ENCODE measurements around the gene FMO4. TPM values are rescaled to one million over a fixed set of nuclear protein-coding genes. Genes with fewer than 3 reads are reported as not detected.
"Not testable (repeated sequence)": the region's sequence is repeated elsewhere in the genome, so short reads cannot be mapped to it uniquely, and the experiment has no call there.

The FMO4 gene
- total and polyA plus RNA-seq, 10 of the 15 experiments (the other 5 are each of a cell fraction or from before 2014, with no cell fraction given) = 0.26 to 3.0 (median 1.1) TPM

DNA sequence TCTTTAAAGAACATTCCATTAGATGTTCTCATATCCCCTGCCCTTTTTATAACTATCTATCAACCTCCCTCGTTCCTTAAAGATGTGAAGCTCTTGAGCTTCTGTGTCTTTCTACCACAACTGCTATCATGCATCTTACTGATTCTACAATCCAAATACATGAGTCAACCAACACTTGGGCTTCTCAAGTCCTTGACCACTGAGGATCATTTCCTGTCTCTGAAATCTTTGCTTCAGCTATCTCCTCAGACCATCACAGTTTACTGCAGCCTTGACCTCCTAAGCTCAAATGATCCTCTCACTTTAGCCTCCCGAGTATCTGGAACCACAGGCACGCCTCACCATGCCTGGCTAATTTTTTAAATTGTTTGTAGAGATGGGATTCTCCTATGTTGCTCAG is 75.2 kb downstream of the FMO4 start:
- TF ChIP-seq, protein P1, sequence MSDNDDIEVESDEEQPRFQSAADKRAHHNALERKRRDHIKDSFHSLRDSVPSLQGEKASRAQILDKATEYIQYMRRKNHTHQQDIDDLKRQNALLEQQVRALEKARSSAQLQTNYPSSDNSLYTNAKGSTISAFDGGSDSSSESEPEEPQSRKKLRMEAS (IDR thresholded peaks at IDR 0.05; ENCODE audit: low read depth, low read length) = no peak
- TF ChIP-seq HDGF (IDR thresholded peaks at IDR 0.05) (no peak), SMAD5 (IDR thresholded peaks at IDR 0.05; ENCODE audit: low read depth) (no peak), POLR2AphosphoS2 (IDR thresholded peaks at IDR 0.05; ENCODE audit: low read depth, low read length) (no peak), MEF2B (IDR thresholded peaks at IDR 0.05; ENCODE audit: partially characterized antibody, poor library complexity, severe bottlenecking) (no peak)
- ChIA-PET CTCF (interaction anchor here (0.5 to 0.7 kb wide), 2 partner anchors 104 to 470 kb away, joined by 3 to 4 read pairs; no protein-coding TSS in a partner anchor), POLR2A (no interaction called here), SMC1A (ENCODE audit: uncharacterized antibody, unreplicated experiment) (no interaction called here), RAD21 (ENCODE audit: unreplicated experiment) (no interaction called here)
- H3K4me3 ChIP-seq = no peak overlapping the region
- no peaks in the 10 kb centered on the region for H3K79me2 ChIP-seq (ENCODE audit: control insufficient read depth, insufficient read depth, low read length)
- no peak overlapping the region for H2AFZ ChIP-seq (ENCODE audit: control insufficient read depth, low read depth, low read length)
- DNase-seq (ENCODE audit: low read depth, low spot score) = no peak
- H3K9ac ChIP-seq (ENCODE audit: control insufficient read depth, insufficient read depth, low read length) = no peak overlapping the region
- FAIRE-seq = no peak
- BruUV-seq (replicated peaks) = no TSS peak
- H3K27me3 ChIP-seq (replicated peaks in 1 of 2; ENCODE audit: control insufficient read depth in 2 of 2, insufficient read depth in 2 of 2, low read length in 1 of 2) = peaks cover 0 to 2% of the 10 kb centered on the region in 2 experiments; a peak in 2 of 4 replicates
- intact Hi-C loops (cut with micrococcal nuclease; ENCODE audit: unreplicated experiment) = no loop called here
- no peaks in the 10 kb centered on the region for H4K20me1 ChIP-seq (ENCODE audit: control insufficient read depth, insufficient read depth)
- no peaks in the 10 kb centered on the region for H3K4me1 ChIP-seq (ENCODE audit: control insufficient read depth, insufficient read depth, low read length)
- in situ Hi-C loops (cut with MboI) = no loop called here
- no peaks in the 10 kb centered on the region for H3K36me3 ChIP-seq (ENCODE audit: control insufficient read depth in 2 of 2, insufficient read depth in 2 of 2, low read length in 1 of 2)
- no peak overlapping the region for H3K27ac ChIP-seq (ENCODE audit: control insufficient read depth, insufficient read depth)
- H3K4me2 ChIP-seq (ENCODE audit: control insufficient read depth, insufficient read depth) = no peak overlapping the region
- 19% methylated on average over 3 of the region's 3 CpGs for WGBS (ENCODE audit: insufficient coverage, insufficient replicate concordance, low lambda C conversion rate, missing lambda C conversion rate)
- H3K9me3 ChIP-seq (replicated peaks; ENCODE audit: control insufficient read depth, insufficient read depth, low read length) = no peaks in the 10 kb centered on the region; the same call in 2 of the 3 replicates
- ATAC-seq = no peak

DNA sequence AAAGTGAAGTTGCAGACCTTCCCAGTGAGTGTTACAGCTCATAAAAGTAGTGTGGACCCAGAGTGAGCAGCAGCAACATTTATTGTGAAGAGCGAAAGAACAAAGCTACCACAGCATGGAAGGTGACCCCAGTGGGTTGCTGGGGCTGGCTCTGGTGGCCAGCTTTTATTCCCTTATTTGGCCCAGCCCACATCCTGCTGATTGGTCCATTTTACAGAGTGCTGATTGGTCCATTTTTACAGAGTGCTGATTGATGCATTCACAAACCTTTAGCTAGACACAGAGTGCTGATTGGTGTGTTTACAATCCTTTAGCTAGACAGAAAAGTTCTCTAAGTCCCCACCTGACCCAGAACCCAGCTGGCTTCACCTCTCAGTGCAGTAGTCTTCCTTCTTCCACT is 76.8 kb downstream of the FMO4 start:
- 100% methylated on average over 1 of the region's 1 CpG for WGBS (ENCODE audit: insufficient coverage, insufficient replicate concordance, low lambda C conversion rate, missing lambda C conversion rate)
- H3K4me1 ChIP-seq (ENCODE audit: control insufficient read depth, insufficient read depth, low read length); POLR2A ChIA-PET; SMC1A ChIA-PET (ENCODE audit: uncharacterized antibody, unreplicated experiment); H3K27ac ChIP-seq (ENCODE audit: control insufficient read depth, insufficient read depth); CTCF ChIA-PET; intact Hi-C loops (cut with micrococcal nuclease; ENCODE audit: unreplicated experiment); H3K27me3 ChIP-seq (replicated peaks in 1 of 2; ENCODE audit: control insufficient read depth in 2 of 2, insufficient read depth in 2 of 2, low read length in 1 of 2); ATAC-seq; H4K20me1 ChIP-seq (ENCODE audit: control insufficient read depth, insufficient read depth); H3K9me3 ChIP-seq (replicated peaks; ENCODE audit: control insufficient read depth, insufficient read depth, low read length); H3K4me2 ChIP-seq (ENCODE audit: control insufficient read depth, insufficient read depth); BruUV-seq (replicated peaks); DNase-seq (ENCODE audit: low read depth, low spot score); in situ Hi-C loops (cut with MboI); H3K4me3 ChIP-seq; H3K36me3 ChIP-seq (ENCODE audit: control insufficient read depth in 2 of 2, insufficient read depth in 2 of 2, low read length in 1 of 2); H3K79me2 ChIP-seq (ENCODE audit: control insufficient read depth, insufficient read depth, low read length); H3K9ac ChIP-seq (ENCODE audit: control insufficient read depth, insufficient read depth, low read length); FAIRE-seq; H2AFZ ChIP-seq (ENCODE audit: control insufficient read depth, low read depth, low read length); RAD21 ChIA-PET (ENCODE audit: unreplicated experiment): not testable (repeated sequence)
- peak; percentile 52; the same call in 1 of the 2 replicates for TF ChIP-seq NFYB (IDR thresholded peaks at IDR 0.05; ENCODE audit: insufficient read depth, low read depth, low read length)

Small RNAs within 50 kb of the gene (small RNA-seq; reads per million reads assigned to genes)
- not detected for gene SRP14P4

Other genes with a start within 250 kb of the FMO4 start
- gene FMO3, start 223.3 kb upstream of the FMO4 start, total RNA-seq (2014; rRNA removed) = not detected in 2 replicates
- gene FMO3, start 223.3 kb upstream of the FMO4 start, total RNA-seq (2014; rRNA removed; fragmentation: Illumina TruSeq; extraction: Trizol) = not detected in 2 replicates
- 0.08 and 0.10 TPM in 2 replicates for gene FMO3, start 223.3 kb upstream of the FMO4 start, total RNA-seq (2021)
- gene FMO3, start 223.3 kb upstream of the FMO4 start, polyA plus RNA-seq (2011; rRNA removed) = 0.08 and 0.46 TPM in 2 replicates
- not detected in 2 replicates for gene FMO3, start 223.3 kb upstream of the FMO4 start, polyA plus RNA-seq (2014; fragmentation: Illumina TruSeq; extraction: Trizol)
- not detected for gene FMO3, start 223.3 kb upstream of the FMO4 start, polyA plus RNA-seq (2014; fragmentation: Nextera tagmentation; extraction: Ambion mirVana)
- gene FMO3, start 223.3 kb upstream of the FMO4 start, polyA plus RNA-seq (2014; rRNA removed) = not detected in 2 replicates
- gene FMO3, start 223.3 kb upstream of the FMO4 start, polyA plus RNA-seq (2016; fragmentation: Nextera tagmentation; extraction: Ambion mirVana) = not detected
- not detected in 2 replicates for gene FMO2, start 128.9 kb upstream of the FMO4 start, total RNA-seq (2014; rRNA removed)
- not detected in 2 replicates for gene FMO2, start 128.9 kb upstream of the FMO4 start, total RNA-seq (2014; rRNA removed; fragmentation: Illumina TruSeq; extraction: Trizol)
- gene FMO2, start 128.9 kb upstream of the FMO4 start, total RNA-seq (2021) = not detected in 2 replicates
- gene FMO2, start 128.9 kb upstream of the FMO4 start, polyA plus RNA-seq (2011; rRNA removed) = not detected in 2 replicates
- not detected in 2 replicates for gene FMO2, start 128.9 kb upstream of the FMO4 start, polyA plus RNA-seq (2014; fragmentation: Illumina TruSeq; extraction: Trizol)
- gene FMO2, start 128.9 kb upstream of the FMO4 start, polyA plus RNA-seq (2014; fragmentation: Nextera tagmentation; extraction: Ambion mirVana) = not detected
- gene FMO2, start 128.9 kb upstream of the FMO4 start, polyA plus RNA-seq (2014; rRNA removed) = not detected in 2 replicates
- not detected for gene FMO2, start 128.9 kb upstream of the FMO4 start, polyA plus RNA-seq (2016; fragmentation: Nextera tagmentation; extraction: Ambion mirVana)
- not detected in 2 replicates for gene FMO1, start 65.7 kb upstream of the FMO4 start, total RNA-seq (2014; rRNA removed)
- gene FMO1, start 65.7 kb upstream of the FMO4 start, total RNA-seq (2014; rRNA removed; fragmentation: Illumina TruSeq; extraction: Trizol) = not detected in 2 replicates
- not detected in 2 replicates for gene FMO1, start 65.7 kb upstream of the FMO4 start, total RNA-seq (2021)
- gene FMO1, start 65.7 kb upstream of the FMO4 start, polyA plus RNA-seq (2011; rRNA removed) = not detected in 2 replicates
- gene FMO1, start 65.7 kb upstream of the FMO4 start, polyA plus RNA-seq (2014; fragmentation: Illumina TruSeq; extraction: Trizol) = not detected in 2 replicates
- not detected for gene FMO1, start 65.7 kb upstream of the FMO4 start, polyA plus RNA-seq (2014; fragmentation: Nextera tagmentation; extraction: Ambion mirVana)
- not detected in 2 replicates for gene FMO1, start 65.7 kb upstream of the FMO4 start, polyA plus RNA-seq (2014; rRNA removed)
- gene FMO1, start 65.7 kb upstream of the FMO4 start, polyA plus RNA-seq (2016; fragmentation: Nextera tagmentation; extraction: Ambion mirVana) = not detected
- gene PRRC2C, start 171.3 kb downstream of the FMO4 start, total RNA-seq (2014; rRNA removed) = 72.6 and 72.9 TPM in 2 replicates
- gene PRRC2C, start 171.3 kb downstream of the FMO4 start, total RNA-seq (2014; rRNA removed; fragmentation: Illumina TruSeq; extraction: Trizol) = 73.3 and 81.9 TPM in 2 replicates
- 180 and 182 TPM in 2 replicates for gene PRRC2C, start 171.3 kb downstream of the FMO4 start, total RNA-seq (2021)
- gene PRRC2C, start 171.3 kb downstream of the FMO4 start, polyA plus RNA-seq (2011; rRNA removed) = 88.9 and 95.8 TPM in 2 replicates
- 152 and 182 TPM in 2 replicates for gene PRRC2C, start 171.3 kb downstream of the FMO4 start, polyA plus RNA-seq (2014; fragmentation: Illumina TruSeq; extraction: Trizol)
- gene PRRC2C, start 171.3 kb downstream of the FMO4 start, polyA plus RNA-seq (2014; fragmentation: Nextera tagmentation; extraction: Ambion mirVana) = 10 to 100 TPM; 53.4 to 74.2 TPM
- gene PRRC2C, start 171.3 kb downstream of the FMO4 start, polyA plus RNA-seq (2014; rRNA removed) = 80.2 and 87.9 TPM in 2 replicates
- 100 to 1,000 TPM; 122 to 128 TPM for gene PRRC2C, start 171.3 kb downstream of the FMO4 start, polyA plus RNA-seq (2016; fragmentation: Nextera tagmentation; extraction: Ambion mirVana)